ENCODE results near the gene MAP2K5. TPM values are rescaled to one million over a fixed set of nuclear protein-coding genes. Genes with fewer than 3 reads are reported as not detected.

Gene MAP2K5
- total RNA-seq, 6 experiments from 2014 or later, result 5.0 to 11.6 (median 8.8) TPM

- no peaks in the 10 kb centered on the region for H3K9me3 ChIP-seq
- DNase-seq (no peak), ATAC-seq (no peak)
- intact Hi-C loops (cut with DNase I), result no loop called here
- TF ChIP-seq POLR2A (IDR thresholded peaks at IDR 0.05), result no peak
- TF ChIP-seq CTCF (IDR thresholded peaks at IDR 0.05), result no peak
- H3K27me3 ChIP-seq, result no peaks in the 10 kb centered on the region
- H3K4me1 ChIP-seq, result no peaks in the 10 kb centered on the region
- WGBS (ENCODE audit: insufficient coverage, low coverage, low lambda C conversion rate, missing lambda C conversion rate), result 81% methylated on average over 2 of the region's 2 CpGs
- H3K4me3 ChIP-seq, result no peak overlapping the region
- no peaks in the 10 kb centered on the region for H3K36me3 ChIP-seq
- H3K27ac ChIP-seq, result no peak overlapping the region
These were observed 223.2 kb downstream of the MAP2K5 start for GRCh38 chr15:67765701-67766100.

GRCh38 chr15:67766968-67767367 is 224.5 kb downstream of the MAP2K5 start:
- Histone ChIP-seq H3K36me3 (no peaks in the 10 kb centered on the region), H3K27ac (no peak overlapping the region), H3K4me1 (no peaks in the 10 kb centered on the region), H3K27me3 (no peaks in the 10 kb centered on the region), H3K9me3 (no peaks in the 10 kb centered on the region), H3K4me3 (no peak overlapping the region)
- intact Hi-C loops (cut with DNase I), result no loop called here
- no peak for ATAC-seq
- 45% methylated on average over 2 of the region's 2 CpGs for WGBS (ENCODE audit: insufficient coverage, low coverage, low lambda C conversion rate, missing lambda C conversion rate)
- TF ChIP-seq CTCF (IDR thresholded peaks at IDR 0.05) (no peak), POLR2A (IDR thresholded peaks at IDR 0.05) (no peak)
- no peak for DNase-seq

- ATAC-seq, result no peak
- Histone ChIP-seq H3K9me3 (no peaks in the 10 kb centered on the region), H3K27me3 (no peaks in the 10 kb centered on the region), H3K36me3 (no peaks in the 10 kb centered on the region), H3K4me1 (no peaks in the 10 kb centered on the region), H3K27ac (no peak overlapping the region), H3K4me3 (no peak overlapping the region)
- 94% methylated on average over 7 of the region's 7 CpGs for WGBS (ENCODE audit: insufficient coverage, low coverage, low lambda C conversion rate, missing lambda C conversion rate)
- intact Hi-C loops (cut with DNase I), result no loop called here
- no peak for TF ChIP-seq POLR2A (IDR thresholded peaks at IDR 0.05)
- no peak for TF ChIP-seq CTCF (IDR thresholded peaks at IDR 0.05)
- DNase-seq, result no peak
These were observed 225.9 kb downstream of the MAP2K5 start for GRCh38 chr15:67768313-67768977.

GRCh38 chr15:67769497-67770357 is 227.2 kb downstream of the MAP2K5 start:
- no peak for TF ChIP-seq POLR2A (IDR thresholded peaks at IDR 0.05)
- TF ChIP-seq CTCF (IDR thresholded peaks at IDR 0.05), result no peak
- Histone ChIP-seq H3K4me1 (no peaks in the 10 kb centered on the region), H3K27ac (no peak overlapping the region), H3K36me3 (no peaks in the 10 kb centered on the region), H3K9me3 (no peaks in the 10 kb centered on the region), H3K27me3 (no peaks in the 10 kb centered on the region), H3K4me3 (no peak overlapping the region)
- ATAC-seq (no peak), DNase-seq (no peak)
- intact Hi-C loops (cut with DNase I), result no loop called here
- 89% methylated on average over 13 of the region's 13 CpGs for WGBS (ENCODE audit: insufficient coverage, low coverage, low lambda C conversion rate, missing lambda C conversion rate)

All from right lobe of liver (tissue), 6 donors.